ENCODE data around the gene DNAH10.

- no peak for TF ChIP-seq CTCF (IDR thresholded peaks at IDR 0.05; ENCODE audit: insufficient read depth, low read length, poor library complexity, severe bottlenecking)
- TF ChIP-seq EZH2phosphoT487 (conservative IDR thresholded peaks at IDR 0.05; ENCODE audit: low read length): no peak
Measured at GRCh38 chr12:123933214-123933613, 171.1 kb downstream of the DNAH10 start.

All from SU-DHL-6 (cell line).